Esophagus muscularis mucosa (tissue), 4 donors: ENCODE measurements around the gene PIP5KL1. TPM values are rescaled to one million over a fixed set of nuclear protein-coding genes. Genes with fewer than 3 reads are reported as not detected.
A peak's percentile ranks its signal among the peaks of the same experiment; 100 is the strongest.

Source experiments
- DNase-seq: peaks from one replicate; pipeline ENCODE4 v3.0.0-alpha.2; 2017; ENCODE audit errors: extremely low spot score
- H3K27ac ChIP-seq, 4 donors: fragments of 200-600 bp; sonication (generic); replicated peaks in 1 of 4; 1 replicate in 3 of 4; 2 replicates in 1 of 4; pipeline ENCODE4 v1.5.1; 2016 to 2019; ENCODE audit warnings: mild to moderate bottlenecking in 1 of 4
- H3K27me3 ChIP-seq, 4 donors: fragments of 200-600 bp; sonication (generic); one replicate each; pipeline versions ENCODE4 v1.5.1 to v1.6.0; 2016 to 2019
- H3K36me3 ChIP-seq, 4 donors: fragments of 200-600 bp; sonication (generic); one replicate each; pipeline ENCODE4 v1.5.1; 2016 to 2019
- H3K4me1 ChIP-seq, 4 donors: fragments of 200-600 bp; sonication (generic); one replicate each; pipeline ENCODE4 v1.5.1; 2016 to 2019
- H3K4me3 ChIP-seq, 4 donors: fragments of 200-600 bp; sonication (generic); 1 replicate in 2 of 4; 2 replicates in 2 of 4; pipeline ENCODE4 v1.5.1; 2016 to 2019; ENCODE audit warnings: mild to moderate bottlenecking in 4 of 4, moderate library complexity in 1 of 4
- H3K9me3 ChIP-seq, 4 donors: fragments of 200-600 bp; sonication (generic); 1 replicate in 3 of 4; 2 replicates in 1 of 4; pipeline ENCODE4 v1.5.1; 2016 to 2019
- CTCF ChIP-seq, 3 experiments: fragments of 200-600 bp in 2 of 3; fragments of 450-650 bp in 1 of 3; sonication (generic) in 2 of 3; IDR thresholded peaks; one replicate each; pipeline ENCODE4 v1.5.1; 2017 to 2019; ENCODE audit warnings: antibody characterized with exemption in 3 of 3, mild to moderate bottlenecking in 2 of 3, moderate library complexity in 1 of 3
- EP300 ChIP-seq: sonication (generic); formaldehyde crosslinking; IDR thresholded peaks from one replicate; pipeline ENCODE4 v1.6.1; 2017; ENCODE audit warnings: antibody characterized with exemption
- POLR2A ChIP-seq: fragments of 450-650 bp; IDR thresholded peaks from one replicate; pipeline ENCODE4 v1.6.1; 2017; ENCODE audit warnings: antibody characterized with exemption, moderate library complexity, mild to moderate bottlenecking, low read depth
- POLR2AphosphoS5 ChIP-seq, 2 donors: sonication (generic); formaldehyde crosslinking; IDR thresholded peaks; one replicate each; pipeline ENCODE4 v1.6.1; 2017; ENCODE audit warnings: antibody characterized with exemption in 2 of 2
- WGBS: methylation state at CpG from one replicate; pipeline ENCODE4 v1.1.5; 2018; 5-methylcytosine and 5-hydroxymethylcytosine counted together
- intact Hi-C: fragments of 100-400 bp; cut with DNase I; formaldehyde crosslinking; loops from one replicate; pipeline ENCODE4 v1.15.1; 2023
- total RNA-seq, 4 donors: library from RNA; depleted of rRNA; stranded (reverse); fragments of >200 nt; gene quantifications; one replicate each; pipeline versions ENCODE4 v1.1.0 to v1.2.1, GENCODE V29; 2016

The PIP5KL1 gene
- total RNA-seq, 4 donors from 2014 or later, result 1.3 to 2.8 (median 2.2) TPM

GRCh38 chr9:127927201-127927987 is 3.2 kb downstream of the PIP5KL1 start:
- no peak for DNase-seq
- Histone ChIP-seq H3K4me3 (peak overlapping the region; percentile 15 to 42 (median 22)), H3K27me3 (peaks cover 0 to 69% (median 24%) of the 10 kb centered on the region in 4 donors), H3K36me3 (no peaks in the 10 kb centered on the region), H3K4me1 (peaks cover 31 to 44% (median 41%) of the 10 kb centered on the region in 4 donors), H3K9me3 (no peaks in the 10 kb centered on the region), H3K27ac (no peak overlapping the region)
- no peak for TF ChIP-seq EP300
- no peak for TF ChIP-seq POLR2AphosphoS5 (IDR thresholded peaks at IDR 0.05)
- no peak for TF ChIP-seq CTCF (IDR thresholded peaks at IDR 0.05)
- no peak for TF ChIP-seq POLR2A
- intact Hi-C loops, result loop anchor here (10.0 kb wide), 1 partner anchor 423 kb away; no protein-coding TSS in a partner anchor
- WGBS, result 6% methylated on average over 22 of the region's 56 CpGs

GRCh38 chr9:127926906-127927200 is 3.7 kb downstream of the PIP5KL1 start:
- DNase-seq, result no peak
- intact Hi-C loops, result loop anchor here (10.0 kb wide), 1 partner anchor 422 kb away; no protein-coding TSS in a partner anchor
- Histone ChIP-seq H3K27ac (no peak overlapping the region), H3K4me3 (peak overlapping the region; percentile 15 to 42 (median 22)), H3K36me3 (no peaks in the 10 kb centered on the region), H3K4me1 (peaks cover 34 to 45% (median 44%) of the 10 kb centered on the region in 4 donors), H3K27me3 (peaks cover 0 to 71% (median 24%) of the 10 kb centered on the region in 4 donors), H3K9me3 (no peaks in the 10 kb centered on the region)
- TF ChIP-seq POLR2AphosphoS5 (IDR thresholded peaks at IDR 0.05) (no peak), POLR2A (no peak), EP300 (no peak), CTCF (IDR thresholded peaks at IDR 0.05) (no peak)
- 33% methylated on average over 9 of the region's 19 CpGs for WGBS

GRCh38 chr9:127925959-127926905 is 4.3 kb downstream of the PIP5KL1 start:
- TF ChIP-seq POLR2AphosphoS5 (IDR thresholded peaks at IDR 0.05), result no peak
- no peak for TF ChIP-seq POLR2A
- TF ChIP-seq EP300, result no peak
- TF ChIP-seq CTCF (IDR thresholded peaks at IDR 0.05), result no peak
- Histone ChIP-seq H3K27ac (no peak overlapping the region), H3K36me3 (no peaks in the 10 kb centered on the region), H3K9me3 (no peaks in the 10 kb centered on the region), H3K27me3 (peaks cover 0 to 72% (median 24%) of the 10 kb centered on the region in 4 donors), H3K4me3 (peak overlapping the region in 1 of 4 donors; percentile 42), H3K4me1 (peaks cover 37 to 45% (median 44%) of the 10 kb centered on the region in 4 donors)
- intact Hi-C loops, result loop anchor here (10.0 kb wide), 1 partner anchor 421 kb away; no protein-coding TSS in a partner anchor
- DNase-seq, result no peak
- 90% methylated on average over 6 of the region's 14 CpGs for WGBS

DNA sequence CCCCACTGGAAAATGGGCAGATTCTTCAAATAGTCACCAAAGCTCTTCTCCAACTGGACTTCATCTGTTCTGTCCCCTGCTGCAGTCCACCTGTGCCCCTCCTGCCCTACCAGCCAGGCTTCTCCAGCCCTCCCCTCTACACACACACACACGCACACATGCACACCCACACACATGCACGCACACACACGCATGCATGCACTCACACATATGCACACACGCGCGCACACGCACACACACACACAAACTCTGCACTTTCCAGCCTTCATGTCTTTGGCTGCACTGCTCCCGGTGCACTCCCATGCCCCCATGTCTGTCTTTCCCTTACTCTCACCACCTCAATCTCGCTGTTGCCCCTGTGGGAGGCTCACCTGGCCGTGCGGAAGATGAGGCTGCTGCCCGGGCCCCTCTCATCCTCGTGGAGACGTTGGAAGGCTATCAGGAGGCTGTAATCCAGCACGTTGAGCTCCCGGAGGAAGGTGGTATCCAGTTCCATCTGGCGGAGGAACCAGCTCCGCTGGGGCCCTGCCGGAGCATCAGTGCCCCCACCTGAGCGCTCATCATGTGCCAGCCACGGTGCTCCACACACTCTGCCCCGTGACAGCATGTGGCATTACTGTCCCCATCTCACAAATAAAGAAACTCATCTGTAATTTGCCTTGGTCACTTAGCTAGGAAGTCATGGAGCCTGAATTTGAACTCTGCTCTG is 5.7 kb downstream of the PIP5KL1 start:
- no peak overlapping the region for H3K4me3 ChIP-seq
- H3K36me3 ChIP-seq, result no peaks in the 10 kb centered on the region
- intact Hi-C loops, result loop anchor here (5.0 to 10.0 kb wide), 3 partner anchors 123 to 420 kb away; partner anchors contain the start of genes CDK9 and FPGS
- DNase-seq, result no peak
- no peak for TF ChIP-seq POLR2A
- TF ChIP-seq EP300, result no peak
- TF ChIP-seq CTCF (IDR thresholded peaks at IDR 0.05), result no peak
- TF ChIP-seq POLR2AphosphoS5 (IDR thresholded peaks at IDR 0.05), result no peak
- H3K4me1 ChIP-seq, result peaks cover 31 to 45% (median 39%) of the 10 kb centered on the region in 4 donors
- H3K27me3 ChIP-seq, result peaks cover 0 to 72% (median 24%) of the 10 kb centered on the region in 4 donors
- 93% methylated on average over 19 of the region's 22 CpGs for WGBS
- H3K9me3 ChIP-seq, result no peaks in the 10 kb centered on the region
- H3K27ac ChIP-seq, result no peak overlapping the region
